Skeletal muscle cell (primary cell): Measurements from ENCODE around the gene FADS6.
"Not testable (repeated sequence)": the region's sequence is repeated elsewhere in the genome, so short reads cannot be mapped to it uniquely, and the experiment has no call there.

ENCODE experiments used
- DNase-seq: peaks from one replicate; pipeline ENCODE4 v3.0.0-alpha.2; 2010; ENCODE audit warnings: low read depth
- H3K4me3 ChIP-seq: 2 replicates; pipeline ENCODE4 v1.5.1; 2011; ENCODE audit warnings: low read depth, mild to moderate bottlenecking, control low read depth, low read length, moderate library complexity

FADS6 gene

DNA sequence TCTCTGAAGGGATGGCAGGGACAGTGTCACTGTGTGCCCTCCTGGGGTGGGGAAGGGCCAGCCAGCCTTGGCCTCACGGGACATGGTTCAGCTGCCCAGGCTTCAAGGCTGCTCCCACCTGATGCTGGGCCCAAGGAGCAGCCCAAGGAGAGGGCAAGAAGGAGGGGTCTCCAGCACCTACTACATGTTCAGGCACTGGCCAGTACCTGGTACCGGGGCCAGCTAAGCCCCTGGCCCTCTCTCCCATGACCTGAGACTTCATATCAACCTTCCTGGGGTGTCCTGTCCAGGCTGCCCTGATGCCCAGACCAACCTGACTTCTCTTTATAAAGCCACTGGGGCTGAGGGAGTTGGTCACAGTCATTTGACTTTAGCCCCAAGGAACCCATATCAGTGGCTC is 28.3 kb upstream of the FADS6 start:
- H3K4me3 ChIP-seq = no peak overlapping the region

DNA sequence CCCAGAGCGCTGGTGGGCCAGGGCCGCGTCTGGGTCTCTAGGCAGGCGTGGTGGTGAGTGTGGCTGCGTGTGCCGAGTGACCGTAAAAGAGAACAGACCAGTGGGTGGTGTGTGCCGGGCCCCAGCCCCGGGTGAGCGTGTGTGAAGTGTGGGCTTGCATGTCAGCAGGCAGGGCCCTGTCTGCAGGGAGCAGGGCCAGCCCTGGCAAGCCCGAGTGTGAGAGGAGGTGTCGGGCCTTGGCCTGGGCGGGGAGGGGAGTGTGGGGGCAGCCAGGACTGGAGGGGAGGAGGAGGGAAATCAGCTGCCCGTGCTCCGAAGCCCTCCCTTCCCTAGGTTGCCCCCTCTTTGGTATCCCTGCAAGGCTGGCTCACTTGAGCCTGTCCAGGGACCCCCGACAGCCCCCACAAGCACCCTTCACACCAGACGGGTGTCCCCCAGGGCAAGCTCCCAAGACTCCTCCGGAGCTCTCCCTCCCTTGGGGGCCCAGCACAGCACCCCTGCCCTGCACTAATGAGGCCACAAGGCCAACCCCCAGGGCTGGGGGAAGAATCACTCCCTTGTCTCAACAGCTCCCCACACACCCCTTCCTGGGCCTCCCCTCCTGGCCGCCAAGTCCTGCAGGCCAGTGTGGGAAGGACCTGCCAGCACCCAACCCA is 27.7 kb upstream of the FADS6 start:
- no peak for DNase-seq
- no peak overlapping the region for H3K4me3 ChIP-seq

More for the DNA sequence above, 28.3 kb upstream of the FADS6 start:
- no peak for DNase-seq

DNA sequence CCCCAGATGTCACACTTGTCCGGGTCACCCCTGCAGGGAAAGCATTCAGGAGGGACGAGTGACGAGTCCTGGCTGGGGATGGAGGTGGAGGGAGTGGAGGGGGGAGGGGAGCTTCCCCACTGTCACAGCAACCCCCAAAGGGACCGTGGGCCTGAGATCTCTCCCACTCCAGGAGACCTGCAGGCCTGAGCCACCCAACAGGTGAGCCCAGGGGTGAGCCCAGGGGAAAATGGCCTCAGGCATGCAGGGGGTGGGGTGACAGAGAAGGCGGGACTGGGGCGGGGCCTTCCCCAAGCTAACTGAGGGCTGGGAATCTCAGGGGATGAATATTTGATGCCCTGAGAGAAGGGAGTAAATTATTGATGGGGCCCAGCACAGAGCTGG is 27.2 kb upstream of the FADS6 start:
- no peak overlapping the region for H3K4me3 ChIP-seq
- no peak for DNase-seq

DNA sequence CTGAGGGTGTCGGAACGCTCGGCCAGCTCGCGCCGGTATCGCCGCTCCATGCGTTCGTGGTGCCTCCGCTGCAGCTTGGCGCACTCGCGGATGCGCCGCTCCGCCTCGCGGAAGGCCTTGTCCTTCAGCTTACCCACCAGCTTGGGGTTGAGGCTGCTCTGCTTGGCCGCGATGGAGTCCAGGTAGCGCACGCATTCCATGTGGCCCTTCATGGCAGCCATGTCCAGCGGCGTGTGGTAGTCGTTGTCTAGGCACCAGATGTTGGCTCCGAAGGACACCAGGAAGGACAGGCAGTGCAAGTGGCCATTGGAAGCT is 26.8 kb upstream of the FADS6 start:
- DNase-seq = no peak
- no peak overlapping the region for H3K4me3 ChIP-seq

DNA sequence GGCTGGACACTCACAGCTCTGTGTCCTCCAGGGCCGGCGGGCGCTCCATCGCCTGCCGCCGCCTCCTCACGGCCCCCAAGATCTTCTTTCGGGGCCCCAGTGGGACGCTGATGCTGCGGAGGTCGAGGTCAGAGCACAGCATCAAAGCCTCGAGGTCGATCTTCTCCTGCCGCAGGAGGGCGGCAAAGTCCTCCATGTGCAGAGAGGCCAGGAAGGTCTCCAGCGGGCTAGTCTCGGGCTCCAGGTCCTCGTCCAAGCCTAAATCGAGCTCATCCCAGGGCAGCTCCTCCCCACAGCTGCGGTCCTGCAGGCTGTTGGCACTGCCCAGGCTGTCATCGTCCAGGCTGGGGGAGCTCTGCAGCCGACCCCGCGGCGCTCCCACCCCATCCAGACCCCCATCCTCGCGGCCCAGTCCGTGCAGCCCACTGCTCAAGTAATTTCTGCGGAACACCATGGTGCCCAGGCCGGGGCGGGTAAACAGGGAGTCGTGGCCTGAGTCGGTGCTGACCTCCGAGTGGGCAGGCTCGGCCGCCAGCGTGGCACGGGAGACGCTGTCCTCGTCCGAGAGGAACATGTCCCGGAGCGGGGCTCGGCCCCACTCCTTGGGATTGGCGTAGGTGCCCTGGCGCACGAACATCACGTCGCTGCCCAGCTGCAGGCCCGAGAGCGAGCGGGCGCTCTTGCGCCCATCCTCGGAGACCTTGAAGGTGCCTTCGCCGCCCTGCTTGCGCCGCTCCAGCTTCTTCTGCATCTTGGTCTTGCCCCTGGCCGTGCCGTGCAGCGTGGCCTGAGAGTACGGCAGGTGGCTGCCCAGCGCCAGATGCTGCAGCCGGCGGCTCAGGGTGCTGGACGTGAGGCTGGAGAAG is 26.2 kb upstream of the FADS6 start:
- H3K4me3 ChIP-seq = no peak overlapping the region
- DNase-seq = no peak

DNA sequence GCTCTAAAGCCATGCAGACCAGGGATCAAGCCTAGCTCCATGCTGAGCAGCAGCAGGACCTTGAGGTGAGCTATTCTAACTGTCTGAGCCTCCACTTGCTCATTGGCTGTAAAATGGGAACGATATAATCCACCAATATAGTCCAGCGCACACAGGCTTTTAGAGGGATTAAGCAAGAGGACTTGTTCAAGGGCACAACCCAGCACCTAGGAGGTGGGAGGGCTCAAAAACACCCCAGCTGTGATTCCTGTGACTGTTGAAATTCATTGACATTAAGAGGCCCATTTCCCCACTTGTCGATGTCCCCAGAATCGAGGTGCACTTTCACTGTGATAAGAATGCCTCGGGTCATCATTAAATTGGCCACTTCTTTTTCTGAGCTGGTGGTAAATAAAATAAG is 25.5 kb upstream of the FADS6 start:
- no peak overlapping the region for H3K4me3 ChIP-seq
- no peak for DNase-seq

DNA sequence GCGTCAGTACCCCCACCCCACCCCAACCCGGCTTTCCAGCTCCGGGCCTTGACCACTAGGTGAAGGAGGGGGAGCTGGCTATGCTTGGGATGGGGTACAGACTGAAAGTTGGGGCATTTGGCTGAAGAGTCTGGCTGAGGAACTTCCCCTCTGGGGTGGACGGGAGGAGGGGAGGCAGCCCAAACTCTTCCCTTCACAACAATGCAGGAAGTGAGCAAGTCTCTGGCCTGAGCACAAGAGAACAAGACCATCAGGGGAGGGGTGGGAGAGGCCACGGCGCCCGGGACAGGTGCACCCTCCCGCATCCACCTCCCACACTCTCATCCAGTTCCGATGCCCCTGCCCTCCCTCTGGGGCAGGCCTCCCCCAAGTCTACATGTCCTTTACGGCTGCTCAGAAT is 24.0 kb upstream of the FADS6 start:
- no peak overlapping the region for H3K4me3 ChIP-seq
- DNase-seq = no peak

DNA sequence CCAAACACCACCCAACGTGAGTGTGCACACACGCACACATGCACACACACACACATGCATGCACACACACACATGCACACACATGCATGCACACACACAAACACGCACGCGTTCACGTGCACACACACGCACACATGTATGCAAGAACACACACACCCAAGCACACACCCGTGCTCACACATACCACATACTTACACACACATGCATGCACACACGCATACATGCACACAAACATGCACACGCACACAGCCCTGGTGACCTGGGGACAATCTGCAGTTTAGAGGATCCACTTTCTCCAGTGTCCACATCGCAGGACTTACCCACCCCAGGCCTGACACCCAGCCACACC is 23.4 kb upstream of the FADS6 start:
- no peak for DNase-seq
- H3K4me3 ChIP-seq = no peak overlapping the region

DNA sequence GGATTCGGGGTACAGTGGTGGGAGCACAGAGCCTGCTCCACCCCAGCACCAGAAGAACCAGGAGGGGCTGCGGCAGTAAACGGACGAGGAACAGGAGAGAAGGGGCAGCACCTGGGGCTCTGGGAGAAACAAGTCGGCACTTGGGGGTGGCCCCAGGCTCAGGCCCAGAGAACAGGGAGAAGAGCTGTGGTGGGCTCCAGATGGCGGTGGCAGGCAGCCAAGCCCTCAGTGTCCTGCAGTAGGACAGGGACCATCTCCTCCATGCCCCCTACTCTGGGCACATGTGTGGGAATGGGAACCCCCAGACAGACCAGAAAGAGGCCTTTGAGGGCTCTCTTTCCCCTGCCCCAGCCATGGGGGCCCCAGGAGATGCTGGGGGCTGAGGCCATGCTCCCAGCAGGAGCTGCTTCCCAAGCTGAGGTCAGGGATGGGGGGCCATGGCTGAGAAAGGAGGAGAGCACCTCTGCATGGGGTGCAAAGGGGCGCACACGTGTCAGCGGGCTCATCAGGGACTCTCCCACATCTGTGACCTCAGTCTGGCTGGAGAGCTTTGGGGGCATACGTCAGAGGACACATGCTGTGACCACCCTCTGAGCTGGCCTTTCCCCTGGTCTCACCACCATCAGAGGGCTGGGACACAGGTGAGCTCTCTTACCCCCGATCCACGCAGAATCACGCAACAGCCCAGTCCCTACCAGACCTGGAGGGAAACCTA is 22.9 kb upstream of the FADS6 start:
- H3K4me3 ChIP-seq = no peak overlapping the region
- no peak for DNase-seq

DNA sequence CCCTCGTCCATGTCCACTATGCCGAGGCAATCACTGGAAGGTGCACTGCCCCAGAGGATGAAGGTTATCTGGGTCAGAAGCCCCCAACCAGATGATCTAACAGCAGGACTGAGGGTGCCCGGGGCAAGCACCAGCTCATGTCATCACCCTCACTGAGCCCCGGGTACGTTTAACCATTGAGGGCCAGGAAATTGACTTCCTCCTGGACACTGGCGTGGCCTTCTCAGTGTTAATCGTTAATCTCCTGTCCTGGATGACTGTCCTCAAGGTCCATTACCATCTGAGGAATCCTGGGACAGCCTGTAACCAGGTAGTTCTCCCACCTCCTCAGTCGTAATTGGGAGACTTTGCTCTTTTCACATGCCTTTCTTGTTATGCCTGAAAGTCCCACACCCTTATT is 18.0 kb upstream of the FADS6 start:
- not testable (repeated sequence) for H3K4me3 ChIP-seq, DNase-seq

DNA sequence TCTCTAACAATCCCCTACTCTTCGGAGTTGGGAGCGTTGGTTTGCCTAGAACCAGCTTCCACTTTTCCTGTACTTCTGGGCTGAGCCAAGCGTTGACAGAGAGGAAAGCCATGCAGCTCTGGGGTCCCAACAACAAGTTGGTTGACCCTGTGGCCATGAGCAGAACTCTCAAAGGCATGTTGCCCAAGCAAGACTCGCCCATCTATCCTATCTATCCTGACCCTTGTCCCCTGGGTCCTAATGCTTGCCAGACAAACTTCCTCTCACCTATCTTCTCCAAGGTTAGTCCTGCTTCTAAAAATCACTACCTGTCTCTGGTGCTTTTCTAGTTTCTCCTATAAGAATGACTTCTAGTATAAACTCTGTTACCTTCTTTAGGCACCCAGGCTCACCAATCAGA is 15.7 kb upstream of the FADS6 start:
- not testable (repeated sequence) for H3K4me3 ChIP-seq, DNase-seq

DNA sequence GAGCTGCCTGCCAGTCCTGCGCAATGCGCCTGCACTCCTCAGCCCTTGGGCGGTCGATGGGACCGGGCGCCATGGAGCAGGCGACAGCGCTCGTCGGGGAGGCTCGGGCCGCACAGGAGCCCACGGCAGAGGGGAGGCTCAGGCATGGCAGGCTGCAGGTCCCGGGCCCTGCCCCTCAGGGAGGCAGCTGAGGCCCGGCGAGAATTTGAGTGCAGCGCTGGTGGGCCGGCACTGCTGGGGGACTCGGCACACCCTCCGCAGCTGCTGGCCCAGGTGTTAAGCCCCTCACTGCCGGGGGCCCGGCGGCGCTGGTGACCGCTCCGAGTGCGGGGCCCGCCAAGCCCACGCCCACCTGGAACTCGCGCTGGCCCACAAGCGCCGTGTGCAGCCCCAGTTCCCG is 13.6 kb upstream of the FADS6 start:
- no peak overlapping the region for H3K4me3 ChIP-seq
- DNase-seq = no peak

DNA sequence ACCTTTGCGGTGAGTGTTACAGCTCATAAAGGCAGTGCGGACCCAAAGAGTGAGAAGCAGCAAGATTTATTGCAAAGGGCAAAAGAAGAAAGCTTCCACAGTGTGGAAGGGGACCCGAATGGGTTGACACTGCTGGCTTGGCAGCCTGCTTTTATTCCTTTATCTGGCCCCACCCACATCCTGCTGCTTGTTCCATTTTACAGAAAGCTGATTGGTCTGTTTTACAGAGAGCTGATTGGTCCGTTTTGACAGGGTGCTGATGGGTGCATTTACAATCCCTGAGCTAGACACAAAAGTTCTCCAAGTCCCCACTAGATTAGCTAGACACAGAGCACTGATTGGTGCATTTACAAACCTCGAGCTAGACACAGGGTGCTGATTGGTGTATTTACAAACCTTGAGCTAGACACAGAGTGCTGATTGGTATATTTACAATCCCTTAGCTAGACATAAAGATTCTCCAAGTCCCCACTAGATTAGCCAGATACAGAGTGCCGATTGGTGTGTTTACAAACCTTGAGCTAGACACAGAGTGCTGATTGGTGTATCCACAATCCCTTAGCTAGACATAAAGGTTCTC is 12.9 kb upstream of the FADS6 start:
- not testable (repeated sequence) for H3K4me3 ChIP-seq, DNase-seq

DNA sequence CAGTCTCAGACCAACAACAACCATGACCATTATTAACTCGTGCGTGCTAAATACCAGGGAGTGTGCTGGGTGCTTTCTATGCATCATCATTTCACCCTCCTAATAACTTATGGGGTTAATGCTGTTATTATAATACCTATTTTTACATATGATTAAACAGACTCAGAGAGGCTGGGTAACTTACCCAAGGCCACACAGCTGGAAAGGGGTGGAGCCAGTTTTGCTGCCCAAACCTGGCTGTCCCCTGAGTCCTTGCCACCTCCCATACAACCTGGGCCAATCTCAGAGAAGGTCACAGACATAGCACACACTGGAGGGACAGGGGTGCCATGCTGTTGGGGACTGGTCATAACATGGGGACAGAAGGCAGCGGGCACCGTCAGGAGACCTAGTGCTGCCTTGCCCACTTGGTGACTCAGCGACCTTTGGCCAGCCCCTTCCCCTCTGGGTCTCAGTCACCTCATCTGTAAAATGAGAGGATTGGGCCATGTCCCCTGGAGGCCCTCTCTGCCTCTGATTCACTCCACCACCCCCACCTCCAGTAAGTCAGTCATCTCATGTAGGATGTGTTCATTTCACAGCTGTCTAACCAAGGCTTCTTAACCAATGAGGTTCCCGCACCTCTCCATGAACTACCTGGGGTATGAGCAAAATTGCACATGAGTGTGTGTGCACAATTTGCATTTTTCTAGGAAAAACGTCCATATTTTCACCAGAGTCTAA is 11.4 kb upstream of the FADS6 start:
- H3K4me3 ChIP-seq = no peak overlapping the region
- DNase-seq = no peak

DNA sequence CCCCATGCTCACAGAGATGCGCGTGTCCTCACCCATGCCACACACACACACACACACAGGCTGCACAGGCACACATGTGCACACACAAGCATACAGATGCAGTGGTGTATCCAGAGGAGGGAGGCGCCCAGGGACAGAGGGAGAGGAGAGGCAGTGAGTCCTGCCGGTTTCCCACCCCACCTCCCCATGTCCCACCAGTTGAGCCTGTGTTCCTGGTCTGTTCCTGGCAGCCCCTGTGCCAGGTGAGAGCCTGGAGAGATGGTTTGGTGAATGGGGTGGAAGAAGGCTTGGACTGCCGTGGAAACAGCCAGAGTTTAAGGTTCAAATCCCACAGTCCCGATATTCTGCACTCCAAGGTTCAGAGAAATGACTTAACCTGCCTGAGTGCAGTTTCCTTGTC is 10.2 kb upstream of the FADS6 start:
- no peak for DNase-seq

DNA sequence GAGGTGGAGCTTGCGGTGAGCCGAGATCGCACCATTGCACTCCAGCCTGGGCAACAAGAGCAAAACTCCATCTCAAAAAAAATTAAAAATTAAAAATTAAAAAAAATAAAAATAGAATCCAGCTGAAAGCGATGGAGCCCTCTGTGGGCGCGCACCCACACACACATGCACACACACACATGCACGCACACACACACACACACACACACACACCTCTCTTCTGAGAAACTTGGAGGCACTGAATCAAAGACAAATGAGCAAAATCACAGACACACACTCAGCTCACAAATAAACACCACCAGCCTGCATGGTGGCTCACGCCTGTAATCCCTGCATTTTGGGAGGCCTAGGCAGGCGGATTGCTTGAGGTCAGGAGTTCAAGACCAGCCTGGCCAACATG is 9.6 kb upstream of the FADS6 start:
- no peak for DNase-seq
- H3K4me3 ChIP-seq = no peak overlapping the region

More for the DNA sequence above, 10.2 kb upstream of the FADS6 start:
- H3K4me3 ChIP-seq = no peak overlapping the region

DNA sequence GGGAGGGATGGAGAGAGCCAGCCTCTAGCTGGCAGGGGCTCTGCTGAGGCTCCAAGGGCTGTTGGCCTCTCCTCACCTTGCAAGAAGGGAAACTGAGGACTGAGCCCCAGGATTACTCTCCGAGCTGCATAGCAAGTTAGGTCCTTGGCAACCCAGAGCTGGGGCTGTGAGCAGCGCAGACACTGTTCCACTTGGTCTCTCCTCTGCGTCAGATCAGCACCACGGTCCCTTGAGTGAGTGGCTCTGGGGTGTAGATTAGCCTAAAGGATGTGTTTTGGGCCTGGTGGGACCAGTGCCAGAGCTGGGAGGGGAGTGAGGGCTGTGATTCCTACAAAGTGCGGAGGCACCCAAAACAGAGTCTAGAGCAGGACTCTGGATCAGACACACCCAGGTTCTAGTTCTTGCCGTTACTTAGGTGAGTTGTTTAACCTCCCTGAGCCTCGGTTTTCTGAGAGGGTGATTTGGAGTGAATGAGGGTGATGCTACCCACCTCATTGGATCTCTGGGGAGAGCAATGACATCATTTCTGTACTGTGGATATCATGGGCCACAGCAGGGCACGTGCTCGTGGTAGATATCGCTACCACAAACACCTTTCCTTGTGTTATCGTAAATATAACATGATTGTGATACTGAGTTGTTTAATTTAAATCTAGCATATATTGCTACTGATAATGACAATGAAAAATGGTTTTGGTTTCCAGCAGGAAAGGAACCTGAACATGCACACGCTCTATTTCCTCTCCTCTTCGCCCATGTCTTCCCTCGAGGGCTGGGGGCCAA is 8.1 kb upstream of the FADS6 start:
- no peak for DNase-seq
- no peak overlapping the region for H3K4me3 ChIP-seq

DNA sequence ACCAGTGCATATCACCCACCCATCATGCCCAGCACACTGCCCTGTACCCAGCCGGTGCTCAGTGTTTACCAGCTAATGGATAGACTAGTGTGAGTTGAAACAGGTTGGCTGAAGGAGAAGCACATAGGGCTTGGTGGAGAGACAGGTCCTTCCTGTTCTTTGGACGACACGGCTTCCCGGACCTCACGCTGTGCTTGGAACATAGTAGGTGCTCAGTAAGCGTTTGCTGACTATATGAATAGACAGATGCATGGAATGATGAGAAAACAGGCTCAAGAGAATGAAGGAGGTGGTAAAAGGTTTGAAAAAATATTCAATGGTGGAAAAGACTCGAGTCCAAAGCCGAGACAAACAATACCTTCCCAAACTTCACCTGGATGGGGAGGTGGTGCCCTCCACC is 6.8 kb upstream of the FADS6 start:
- DNase-seq = no peak
- H3K4me3 ChIP-seq = no peak overlapping the region

DNA sequence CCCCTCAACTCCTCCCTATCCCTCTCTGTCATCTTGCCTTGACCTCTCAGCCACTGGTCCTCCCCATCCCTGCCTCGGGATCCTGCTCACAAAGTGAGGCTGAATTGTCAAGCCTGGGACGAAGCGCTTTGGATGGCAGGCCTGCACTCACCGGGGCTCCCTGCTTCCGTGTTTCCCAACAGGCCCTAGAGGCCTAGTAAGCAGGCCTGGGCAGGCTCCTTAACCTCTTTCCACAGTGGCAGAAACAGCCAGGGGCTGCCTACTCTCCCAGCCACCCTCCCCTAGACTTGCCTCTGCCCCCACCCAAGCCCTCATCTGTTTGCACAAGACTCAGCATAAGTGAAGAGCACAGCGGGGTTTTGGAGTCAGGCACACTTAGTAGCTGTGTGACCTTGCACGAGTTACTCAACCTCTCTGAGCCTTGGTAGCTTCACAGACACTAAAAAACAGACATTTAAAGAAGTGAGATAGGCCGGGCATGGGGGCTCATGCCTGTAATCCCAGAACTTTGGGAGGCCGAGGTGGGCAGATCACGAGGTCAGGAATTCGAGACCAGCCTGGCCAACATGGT is 5.0 kb upstream of the FADS6 start:
- H3K4me3 ChIP-seq = no peak overlapping the region
- DNase-seq = no peak
